Fibroblast of the aortic adventitia (primary cell): ENCODE measurements around the gene ZNF331. TPM values are rescaled to one million over a fixed set of nuclear protein-coding genes. Genes with fewer than 3 reads are reported as not detected.
"Not testable (repeated sequence)": the region's sequence is repeated elsewhere in the genome, so short reads cannot be mapped to it uniquely, and the experiment has no call there.

Experiments
- DNase-seq: peaks from one replicate; pipeline ENCODE4 v3.0.0-alpha.2; 2010; ENCODE audit warnings: low read depth
- H3K4me3 ChIP-seq: 2 replicates; pipeline ENCODE4 v1.5.1; 2011; ENCODE audit warnings: low read depth, mild to moderate bottlenecking, control low read depth, low read length, moderate library complexity
- total RNA-seq: library from RNA; depleted of rRNA; stranded (reverse); fragments of >200 nt; gene quantifications from 2 replicates; pipeline ENCODE4 v1.2.3, GENCODE V29; 2012; ENCODE audit warnings: low replicate concordance
- TF ChIP-seq, protein P1 (sequence below): IDR thresholded peaks from 2 replicates; pipeline ENCODE4 v1.5.1; 2011; ENCODE audit warnings: mild to moderate bottlenecking, low read length, control low read depth, inconsistent platforms; ENCODE audit not compliant: insufficient read depth

Gene ZNF331
- total RNA-seq, 1 donor, result 10.6 TPM

DNA sequence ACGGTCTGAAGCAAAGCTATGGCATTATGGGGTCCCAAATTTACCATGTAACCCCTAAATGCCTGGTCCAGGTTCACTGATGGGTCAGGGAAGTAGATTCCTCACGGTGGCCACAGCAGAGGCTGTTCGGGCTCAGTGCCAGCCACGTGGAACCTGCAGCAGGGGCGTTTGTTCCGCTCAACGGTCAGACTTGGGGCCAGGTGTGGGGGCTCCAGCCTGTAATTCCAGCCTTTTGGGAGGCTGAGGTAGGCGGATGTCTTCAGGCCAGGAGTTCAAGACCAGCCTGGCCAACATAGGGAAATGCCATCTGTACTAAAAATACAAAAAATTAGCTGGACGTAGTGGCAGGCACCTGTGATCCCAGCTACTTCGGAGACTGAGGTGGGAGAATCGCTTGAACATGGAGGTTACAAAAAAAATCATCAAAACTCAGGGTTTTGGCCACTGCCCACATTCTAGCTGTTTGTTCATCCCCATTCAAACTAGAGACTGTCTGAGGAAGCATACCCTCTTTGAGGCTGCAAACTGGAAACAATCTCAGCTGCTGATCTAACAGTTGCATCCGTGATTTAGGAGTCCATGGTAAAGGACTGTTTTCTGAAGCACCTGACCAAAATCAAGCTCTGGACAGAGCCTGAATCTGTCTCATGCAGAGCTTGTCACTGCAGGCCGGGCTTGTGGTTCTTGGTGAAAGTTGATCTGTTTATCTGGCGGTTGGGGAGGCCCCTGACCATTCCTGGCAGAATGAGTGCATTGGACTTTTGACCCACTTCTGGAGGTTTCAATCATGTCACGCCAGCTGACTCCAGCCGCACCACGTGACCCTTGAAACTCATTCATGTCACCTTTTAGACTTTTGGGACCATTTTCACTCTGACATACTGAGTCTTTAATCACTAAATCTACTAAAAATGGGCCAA, 30.2 kb upstream of the ZNF331 start:
- TF ChIP-seq, protein P1, sequence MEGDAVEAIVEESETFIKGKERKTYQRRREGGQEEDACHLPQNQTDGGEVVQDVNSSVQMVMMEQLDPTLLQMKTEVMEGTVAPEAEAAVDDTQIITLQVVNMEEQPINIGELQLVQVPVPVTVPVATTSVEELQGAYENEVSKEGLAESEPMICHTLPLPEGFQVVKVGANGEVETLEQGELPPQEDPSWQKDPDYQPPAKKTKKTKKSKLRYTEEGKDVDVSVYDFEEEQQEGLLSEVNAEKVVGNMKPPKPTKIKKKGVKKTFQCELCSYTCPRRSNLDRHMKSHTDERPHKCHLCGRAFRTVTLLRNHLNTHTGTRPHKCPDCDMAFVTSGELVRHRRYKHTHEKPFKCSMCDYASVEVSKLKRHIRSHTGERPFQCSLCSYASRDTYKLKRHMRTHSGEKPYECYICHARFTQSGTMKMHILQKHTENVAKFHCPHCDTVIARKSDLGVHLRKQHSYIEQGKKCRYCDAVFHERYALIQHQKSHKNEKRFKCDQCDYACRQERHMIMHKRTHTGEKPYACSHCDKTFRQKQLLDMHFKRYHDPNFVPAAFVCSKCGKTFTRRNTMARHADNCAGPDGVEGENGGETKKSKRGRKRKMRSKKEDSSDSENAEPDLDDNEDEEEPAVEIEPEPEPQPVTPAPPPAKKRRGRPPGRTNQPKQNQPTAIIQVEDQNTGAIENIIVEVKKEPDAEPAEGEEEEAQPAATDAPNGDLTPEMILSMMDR, result no peak
- DNase-seq, result no peak
- H3K4me3 ChIP-seq, result no peak overlapping the region

DNA sequence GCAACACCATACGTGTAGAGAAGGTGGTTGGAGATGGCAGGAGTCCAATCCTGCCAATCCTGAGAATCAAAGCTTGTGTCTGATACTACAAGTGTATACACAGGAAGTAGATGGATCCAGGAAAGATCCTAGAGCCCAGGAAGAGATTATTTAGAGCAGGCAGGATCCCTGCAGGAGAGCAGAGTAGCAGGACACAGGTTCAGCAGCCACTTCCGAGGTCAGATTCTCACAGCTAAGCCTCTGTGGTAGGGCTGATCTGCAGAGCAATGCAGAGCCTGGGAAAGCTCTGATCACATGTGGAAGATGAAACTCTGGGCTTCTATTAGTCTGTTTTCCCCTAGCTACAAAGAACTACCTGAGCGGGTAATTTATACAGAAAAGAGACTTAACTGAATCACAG, 28.5 kb upstream of the ZNF331 start:
- no peak overlapping the region for H3K4me3 ChIP-seq
- DNase-seq, result no peak
- TF ChIP-seq, protein P1, result no peak

DNA sequence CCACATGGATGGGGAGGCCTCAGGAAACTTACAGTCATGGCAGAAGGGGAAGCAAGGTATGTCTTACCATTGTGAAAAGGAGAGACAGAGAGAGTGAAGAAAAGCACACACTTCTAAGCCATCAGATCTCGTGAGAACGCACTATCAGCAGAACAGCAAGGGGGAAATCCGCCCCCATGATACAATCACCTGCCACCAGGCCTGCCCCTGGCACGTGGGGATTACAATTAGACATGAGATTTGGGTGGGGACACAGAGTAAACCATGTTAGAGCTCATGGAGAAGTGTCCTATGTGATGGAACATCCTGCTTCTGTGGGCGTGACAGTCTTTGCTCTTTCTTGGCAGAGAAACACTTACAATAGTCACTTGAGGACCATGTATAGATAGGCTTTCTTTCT, 28.1 kb upstream of the ZNF331 start:
- TF ChIP-seq, protein P1, result no peak
- H3K4me3 ChIP-seq, result no peak overlapping the region
- DNase-seq, result no peak

DNA sequence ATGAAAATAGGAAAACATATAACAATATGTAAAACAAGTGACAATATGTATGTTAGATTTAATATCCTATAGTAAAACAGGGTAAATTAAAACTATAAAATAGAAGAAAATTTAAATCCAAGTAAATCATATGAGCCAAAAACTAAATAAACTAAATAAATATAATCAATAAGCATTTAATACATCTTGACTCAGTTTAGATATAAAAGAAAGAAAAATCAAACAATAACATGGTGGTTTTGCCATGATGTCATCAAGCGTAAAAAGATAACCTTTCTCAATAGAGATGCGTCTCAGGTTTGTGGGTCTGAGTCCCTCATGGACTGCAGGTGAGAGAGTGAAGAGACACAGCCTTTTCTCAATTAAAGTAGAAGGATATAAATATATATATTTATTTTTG, 26.6 kb upstream of the ZNF331 start:
- DNase-seq, result no peak
- no peak overlapping the region for H3K4me3 ChIP-seq
- TF ChIP-seq, protein P1, result no peak

DNA sequence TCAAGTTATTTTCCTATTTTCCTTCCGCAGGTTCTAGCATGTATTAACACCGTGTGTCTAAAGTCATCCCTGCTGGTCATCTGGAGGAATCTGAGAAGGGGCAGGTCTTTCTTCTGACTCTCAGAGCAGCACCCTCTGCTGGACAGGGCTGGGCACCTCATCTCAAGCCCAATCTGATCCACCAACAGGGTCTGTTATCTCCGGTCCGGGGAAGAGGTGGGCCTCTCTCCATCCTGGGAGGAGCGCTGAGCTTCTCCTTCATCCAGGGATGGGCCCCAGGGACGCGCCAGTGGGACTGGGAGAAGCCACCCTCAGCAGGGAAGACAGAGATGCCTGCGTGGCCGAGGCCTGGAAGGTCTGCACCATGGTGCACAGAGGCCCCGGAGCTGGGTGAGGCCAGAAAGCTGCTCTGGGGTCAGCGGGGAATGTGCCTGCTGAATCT, 26.0 kb upstream of the ZNF331 start:
- no peak overlapping the region for H3K4me3 ChIP-seq
- DNase-seq, result peak; percentile 57
- TF ChIP-seq, protein P1, result peak; percentile 61

DNA sequence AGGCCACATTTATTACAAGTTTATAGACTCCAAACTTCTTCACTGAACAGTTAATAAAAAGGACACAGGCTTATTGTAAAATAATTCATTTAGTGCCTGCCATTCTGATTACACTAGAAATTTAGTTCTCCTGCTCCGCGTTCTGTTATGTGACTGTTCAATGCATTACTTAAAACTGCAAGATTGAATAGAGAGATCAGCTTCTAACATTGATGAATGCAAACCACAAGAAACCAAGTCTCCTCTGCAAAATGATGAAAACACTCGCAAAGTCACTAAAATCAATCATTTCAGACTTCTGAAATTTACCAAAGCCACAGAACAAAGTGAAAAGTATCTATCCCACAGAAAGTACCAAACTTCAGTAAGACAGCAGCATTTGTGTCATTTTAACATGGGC, 22.9 kb upstream of the ZNF331 start:
- DNase-seq, result not testable (repeated sequence)

DNA sequence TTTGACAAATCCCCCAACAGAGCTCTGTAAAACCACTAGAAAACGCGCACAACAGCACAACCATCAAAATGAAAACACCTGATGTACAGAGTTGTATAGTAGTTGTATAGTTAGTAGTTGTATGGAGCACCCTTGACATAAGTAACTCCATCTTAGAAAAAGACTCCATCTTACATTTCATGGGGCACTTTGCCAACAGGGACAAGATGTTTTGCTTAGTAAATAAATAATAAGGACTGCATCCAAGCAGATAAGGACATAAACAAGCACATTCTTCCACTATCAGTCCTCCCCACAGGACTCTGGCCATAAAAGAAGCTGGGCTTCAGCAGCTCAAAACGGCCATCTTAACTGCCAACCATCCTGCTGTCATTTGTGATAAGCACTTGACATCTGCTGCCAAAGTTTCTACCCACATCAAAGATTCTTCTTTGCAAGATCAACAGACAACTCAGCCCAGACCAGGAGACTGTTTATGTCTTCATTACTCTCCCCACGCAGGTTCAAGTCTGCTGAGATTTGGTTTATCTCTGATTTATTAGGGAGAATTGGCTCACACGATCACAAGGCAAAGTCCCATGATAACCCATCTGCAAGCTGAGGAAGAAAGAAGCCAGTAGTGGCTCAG, 20.7 kb upstream of the ZNF331 start:
- H3K4me3 ChIP-seq, result no peak overlapping the region
- TF ChIP-seq, protein P1, result no peak
- DNase-seq, result no peak

More for the DNA sequence above, 22.9 kb upstream of the ZNF331 start:
- H3K4me3 ChIP-seq, result not testable (repeated sequence)
